ENCODE data around the gene PRAC2. TPM values are rescaled to one million over a fixed set of nuclear protein-coding genes. Genes with fewer than 3 reads are reported as not detected.

Gene PRAC2
- total and polyA plus RNA-seq, 2 of the 8 experiments (the other 6 are each of a cell fraction or from before 2014, with no cell fraction given): not detected

GRCh38 chr17:48735062-48735351 is 12.0 kb downstream of the PRAC2 start:
- FAIRE-seq: no peak
- H4K5ac ChIP-seq (ENCODE audit: insufficient read length, low read depth, low read length): no peak overlapping the region
- H4K20me1 ChIP-seq (replicated peaks in 1 of 2; ENCODE audit: control insufficient read depth in 1 of 2, insufficient read depth in 2 of 2, low read length in 2 of 2): peaks cover 14 to 28% of the 10 kb centered on the region in 2 experiments
- H3K79me2 ChIP-seq (ENCODE audit: control insufficient read depth in 1 of 2, insufficient read depth in 2 of 2, low read length in 2 of 2): no peaks in the 10 kb centered on the region
- no peak overlapping the region for H4K91ac ChIP-seq (replicated peaks; ENCODE audit: insufficient read length, low read length)
- no peaks in the 10 kb centered on the region for H3K9me3 ChIP-seq (ENCODE audit: insufficient read depth in 2 of 2, low read depth in 1 of 2, low read length in 1 of 2)
- H3K23ac ChIP-seq (ENCODE audit: insufficient read length): no peak overlapping the region
- H3K9ac ChIP-seq (replicated peaks in 1 of 4; ENCODE audit: extremely low read depth in 1 of 4, low read depth in 3 of 4, low read length in 3 of 4): no peak overlapping the region
- peak overlapping the region; percentile 9; the same call in 1 of the 2 replicates for H2AK5ac ChIP-seq (ENCODE audit: low read depth, low read length)
- H2BK12ac ChIP-seq (ENCODE audit: low read depth, low read length): no peak overlapping the region
- ChIA-PET CTCF (ENCODE audit: partially characterized antibody) (interaction anchor here (0.8 to 10.1 kb wide), 8 partner anchors 8 to 144 kb away, joined by 3 to 145 read pairs (median 4); partner anchors contain the start of genes PRAC1 and PRAC2), POLR2A (ENCODE audit: partially characterized antibody) (interaction anchor here (0.9 kb wide), 1 partner anchor 11 kb away, joined by 3 read pairs; no protein-coding TSS in a partner anchor)
- H3K27me3 ChIP-seq (replicated peaks in 1 of 4; ENCODE audit: control insufficient read depth in 3 of 4, extremely low read depth in 1 of 4, insufficient read depth in 3 of 4, low read length in 3 of 4): peaks cover 89 to 100% (median 100%) of the 10 kb centered on the region in 4 experiments
- H3K14ac ChIP-seq (ENCODE audit: insufficient read length): no peak overlapping the region
- H2BK5ac ChIP-seq (ENCODE audit: low read depth, low read length): no peak overlapping the region
- no peaks in the 10 kb centered on the region for H3K79me1 ChIP-seq (ENCODE audit: low read depth, low read length)
- no peak overlapping the region for H2AFZ ChIP-seq (ENCODE audit: low read length)
- H3K18ac ChIP-seq (ENCODE audit: extremely low read depth, low read length): no peak overlapping the region
- no peak overlapping the region for H2BK120ac ChIP-seq (replicated peaks; ENCODE audit: low read depth, low read length)
- no peak overlapping the region for H3K27ac ChIP-seq (ENCODE audit: low read depth, low read length)
- peaks cover 0 to 5% (median 0%) of the 10 kb centered on the region in 4 experiments; a peak in 1 of 8 replicates for H3K36me3 ChIP-seq (ENCODE audit: control insufficient read depth in 2 of 4, insufficient read depth in 4 of 4, low read length in 3 of 4)
- H2BK20ac ChIP-seq (ENCODE audit: low read length): no peak overlapping the region
- no peak overlapping the region for H2BK15ac ChIP-seq (ENCODE audit: low read length)
- H3K4me1 ChIP-seq (replicated peaks in 1 of 4; ENCODE audit: control insufficient read depth in 3 of 4, insufficient read depth in 4 of 4, low read length in 3 of 4): no peaks in the 10 kb centered on the region; a peak in 2 of 7 replicates
- no peak overlapping the region for H3K4me3 ChIP-seq (ENCODE audit: extremely low read depth in 1 of 4, insufficient read depth in 2 of 4, low read depth in 3 of 4, low read length in 4 of 4)
- no peak overlapping the region for H3K56ac ChIP-seq (replicated peaks; ENCODE audit: insufficient read length, low read depth, low read length)
- H3K4ac ChIP-seq (replicated peaks; ENCODE audit: insufficient read length, low read depth, low read length): no peak overlapping the region
- H3K4me2 ChIP-seq (ENCODE audit: insufficient read depth in 1 of 2, low read depth in 2 of 2, low read length in 2 of 2): no peak overlapping the region
- DNase-seq (ENCODE audit: low read depth in 1 of 2, low spot score in 2 of 2): no peak
- no peak overlapping the region for H4K8ac ChIP-seq (ENCODE audit: extremely low read depth, insufficient read depth, low read length)
- WGBS, 2 experiments (ENCODE audit: extremely low coverage in 1 of 2, insufficient coverage in 1 of 2, insufficient read length in 1 of 2, insufficient replicate concordance in 2 of 2, low coverage in 1 of 2, low lambda C conversion rate in 2 of 2, missing lambda C conversion rate in 1 of 2): 22% methylated on average over 7 of the region's 7 CpGs; no CpG with 5 or more reads in 1 of the 2 experiments
- no peaks in the 10 kb centered on the region for H3K23me2 ChIP-seq (ENCODE audit: low read depth, low read length)
- TF ChIP-seq GTF2F1 (IDR thresholded peaks at IDR 0.05; ENCODE audit: borderline replicate concordance, low read depth, low read length): no peak
- no peak for TF ChIP-seq TBP (IDR thresholded peaks at IDR 0.05; ENCODE audit: low read depth, low read length)
- no peak for TF ChIP-seq USF2 (IDR thresholded peaks at IDR 0.05; ENCODE audit: low read length)
- TF ChIP-seq EZH2 (IDR thresholded peaks at IDR 0.05; ENCODE audit: low read depth, low read length, severe bottlenecking): peak; percentile 34

All from H1 (cell line).